ENCODE measurements around the gene FBXW7.

DNA sequence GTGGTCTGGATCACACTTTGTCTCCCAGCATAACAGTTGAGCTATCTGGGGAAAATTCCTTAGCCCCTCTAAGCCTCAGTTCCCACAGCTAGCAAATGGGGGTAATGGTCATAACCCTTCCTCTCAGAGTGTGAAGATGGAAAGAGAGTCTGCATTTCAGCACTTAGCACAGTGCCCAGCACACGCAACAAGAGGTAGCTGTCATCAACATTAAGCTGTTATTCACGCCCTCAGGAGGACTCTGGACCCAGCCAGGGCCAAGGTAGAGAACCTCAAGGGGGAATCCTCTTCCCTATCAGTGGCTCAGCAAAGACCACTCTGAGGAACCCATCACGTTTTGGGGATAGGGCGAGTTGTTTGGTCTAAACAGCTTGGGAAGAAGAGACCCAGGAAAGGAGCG lies 258.6 kb downstream of the FBXW7 start:
- TF ChIP-seq, protein P1, sequence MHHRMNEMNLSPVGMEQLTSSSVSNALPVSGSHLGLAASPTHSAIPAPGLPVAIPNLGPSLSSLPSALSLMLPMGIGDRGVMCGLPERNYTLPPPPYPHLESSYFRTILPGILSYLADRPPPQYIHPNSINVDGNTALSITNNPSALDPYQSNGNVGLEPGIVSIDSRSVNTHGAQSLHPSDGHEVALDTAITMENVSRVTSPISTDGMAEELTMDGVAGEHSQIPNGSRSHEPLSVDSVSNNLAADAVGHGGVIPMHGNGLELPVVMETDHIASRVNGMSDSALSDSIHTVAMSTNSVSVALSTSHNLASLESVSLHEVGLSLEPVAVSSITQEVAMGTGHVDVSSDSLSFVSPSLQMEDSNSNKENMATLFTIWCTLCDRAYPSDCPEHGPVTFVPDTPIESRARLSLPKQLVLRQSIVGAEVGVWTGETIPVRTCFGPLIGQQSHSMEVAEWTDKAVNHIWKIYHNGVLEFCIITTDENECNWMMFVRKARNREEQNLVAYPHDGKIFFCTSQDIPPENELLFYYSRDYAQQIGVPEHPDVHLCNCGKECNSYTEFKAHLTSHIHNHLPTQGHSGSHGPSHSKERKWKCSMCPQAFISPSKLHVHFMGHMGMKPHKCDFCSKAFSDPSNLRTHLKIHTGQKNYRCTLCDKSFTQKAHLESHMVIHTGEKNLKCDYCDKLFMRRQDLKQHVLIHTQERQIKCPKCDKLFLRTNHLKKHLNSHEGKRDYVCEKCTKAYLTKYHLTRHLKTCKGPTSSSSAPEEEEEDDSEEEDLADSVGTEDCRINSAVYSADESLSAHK (tag by site-specific recombination; IDR thresholded peaks at IDR 0.05), result no peak
- TF ChIP-seq, protein P2, sequence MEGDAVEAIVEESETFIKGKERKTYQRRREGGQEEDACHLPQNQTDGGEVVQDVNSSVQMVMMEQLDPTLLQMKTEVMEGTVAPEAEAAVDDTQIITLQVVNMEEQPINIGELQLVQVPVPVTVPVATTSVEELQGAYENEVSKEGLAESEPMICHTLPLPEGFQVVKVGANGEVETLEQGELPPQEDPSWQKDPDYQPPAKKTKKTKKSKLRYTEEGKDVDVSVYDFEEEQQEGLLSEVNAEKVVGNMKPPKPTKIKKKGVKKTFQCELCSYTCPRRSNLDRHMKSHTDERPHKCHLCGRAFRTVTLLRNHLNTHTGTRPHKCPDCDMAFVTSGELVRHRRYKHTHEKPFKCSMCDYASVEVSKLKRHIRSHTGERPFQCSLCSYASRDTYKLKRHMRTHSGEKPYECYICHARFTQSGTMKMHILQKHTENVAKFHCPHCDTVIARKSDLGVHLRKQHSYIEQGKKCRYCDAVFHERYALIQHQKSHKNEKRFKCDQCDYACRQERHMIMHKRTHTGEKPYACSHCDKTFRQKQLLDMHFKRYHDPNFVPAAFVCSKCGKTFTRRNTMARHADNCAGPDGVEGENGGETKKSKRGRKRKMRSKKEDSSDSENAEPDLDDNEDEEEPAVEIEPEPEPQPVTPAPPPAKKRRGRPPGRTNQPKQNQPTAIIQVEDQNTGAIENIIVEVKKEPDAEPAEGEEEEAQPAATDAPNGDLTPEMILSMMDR (tag by site-specific recombination; IDR thresholded peaks at IDR 0.05), result no peak
- TF ChIP-seq GLIS2 (tag by site-specific recombination; IDR thresholded peaks at IDR 0.05) (no peak), KLF16 (tag by site-specific recombination; IDR thresholded peaks at IDR 0.05) (no peak), ZNF133 (tag by site-specific recombination; IDR thresholded peaks at IDR 0.05) (no peak), ZNF777 (tag by site-specific recombination; IDR thresholded peaks at IDR 0.05; ENCODE audit: borderline replicate concordance) (no peak), ZEB2 (tag by site-specific recombination; IDR thresholded peaks at IDR 0.05) (no peak), ZNF629 (tag by site-specific recombination; IDR thresholded peaks at IDR 0.05) (no peak), MEIS1 (CRISPR knock-in tag; IDR thresholded peaks at IDR 0.05; ENCODE audit: borderline replicate concordance) (no peak), ZNF747 (tag by site-specific recombination; IDR thresholded peaks at IDR 0.05) (no peak)
- TF ChIP-seq, protein P3, sequence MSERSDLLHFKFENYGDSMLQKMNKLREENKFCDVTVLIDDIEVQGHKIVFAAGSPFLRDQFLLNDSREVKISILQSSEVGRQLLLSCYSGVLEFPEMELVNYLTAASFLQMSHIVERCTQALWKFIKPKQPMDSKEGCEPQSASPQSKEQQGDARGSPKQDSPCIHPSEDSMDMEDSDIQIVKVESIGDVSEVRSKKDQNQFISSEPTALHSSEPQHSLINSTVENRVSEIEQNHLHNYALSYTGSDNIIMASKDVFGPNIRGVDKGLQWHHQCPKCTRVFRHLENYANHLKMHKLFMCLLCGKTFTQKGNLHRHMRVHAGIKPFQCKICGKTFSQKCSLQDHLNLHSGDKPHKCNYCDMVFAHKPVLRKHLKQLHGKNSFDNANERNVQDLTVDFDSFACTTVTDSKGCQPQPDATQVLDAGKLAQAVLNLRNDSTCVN (tag by site-specific recombination; optimal IDR thresholded peaks at IDR 0.05), result no peak
- TF ChIP-seq, protein P4, sequence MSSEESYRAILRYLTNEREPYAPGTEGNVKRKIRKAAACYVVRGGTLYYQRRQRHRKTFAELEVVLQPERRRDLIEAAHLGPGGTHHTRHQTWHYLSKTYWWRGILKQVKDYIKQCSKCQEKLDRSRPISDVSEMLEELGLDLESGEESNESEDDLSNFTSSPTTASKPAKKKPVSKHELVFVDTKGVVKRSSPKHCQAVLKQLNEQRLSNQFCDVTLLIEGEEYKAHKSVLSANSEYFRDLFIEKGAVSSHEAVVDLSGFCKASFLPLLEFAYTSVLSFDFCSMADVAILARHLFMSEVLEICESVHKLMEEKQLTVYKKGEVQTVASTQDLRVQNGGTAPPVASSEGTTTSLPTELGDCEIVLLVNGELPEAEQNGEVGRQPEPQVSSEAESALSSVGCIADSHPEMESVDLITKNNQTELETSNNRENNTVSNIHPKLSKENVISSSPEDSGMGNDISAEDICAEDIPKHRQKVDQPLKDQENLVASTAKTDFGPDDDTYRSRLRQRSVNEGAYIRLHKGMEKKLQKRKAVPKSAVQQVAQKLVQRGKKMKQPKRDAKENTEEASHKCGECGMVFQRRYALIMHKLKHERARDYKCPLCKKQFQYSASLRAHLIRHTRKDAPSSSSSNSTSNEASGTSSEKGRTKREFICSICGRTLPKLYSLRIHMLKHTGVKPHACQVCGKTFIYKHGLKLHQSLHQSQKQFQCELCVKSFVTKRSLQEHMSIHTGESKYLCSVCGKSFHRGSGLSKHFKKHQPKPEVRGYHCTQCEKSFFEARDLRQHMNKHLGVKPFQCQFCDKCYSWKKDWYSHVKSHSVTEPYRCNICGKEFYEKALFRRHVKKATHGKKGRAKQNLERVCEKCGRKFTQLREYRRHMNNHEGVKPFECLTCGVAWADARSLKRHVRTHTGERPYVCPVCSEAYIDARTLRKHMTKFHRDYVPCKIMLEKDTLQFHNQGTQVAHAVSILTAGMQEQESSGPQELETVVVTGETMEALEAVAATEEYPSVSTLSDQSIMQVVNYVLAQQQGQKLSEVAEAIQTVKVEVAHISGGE (tag by site-specific recombination; conservative IDR thresholded peaks at IDR 0.05; ENCODE audit: low read depth), result no peak
- TF ChIP-seq, protein P5, sequence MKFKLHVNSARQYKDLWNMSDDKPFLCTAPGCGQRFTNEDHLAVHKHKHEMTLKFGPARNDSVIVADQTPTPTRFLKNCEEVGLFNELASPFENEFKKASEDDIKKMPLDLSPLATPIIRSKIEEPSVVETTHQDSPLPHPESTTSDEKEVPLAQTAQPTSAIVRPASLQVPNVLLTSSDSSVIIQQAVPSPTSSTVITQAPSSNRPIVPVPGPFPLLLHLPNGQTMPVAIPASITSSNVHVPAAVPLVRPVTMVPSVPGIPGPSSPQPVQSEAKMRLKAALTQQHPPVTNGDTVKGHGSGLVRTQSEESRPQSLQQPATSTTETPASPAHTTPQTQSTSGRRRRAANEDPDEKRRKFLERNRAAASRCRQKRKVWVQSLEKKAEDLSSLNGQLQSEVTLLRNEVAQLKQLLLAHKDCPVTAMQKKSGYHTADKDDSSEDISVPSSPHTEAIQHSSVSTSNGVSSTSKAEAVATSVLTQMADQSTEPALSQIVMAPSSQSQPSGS (tag by site-specific recombination; IDR thresholded peaks at IDR 0.05; ENCODE audit: low read depth), result no peak
